Measurements from ENCODE around the gene PAPPA2.
"Not testable (repeated sequence)": the region's sequence is repeated elsewhere in the genome, so short reads cannot be mapped to it uniquely, and the experiment has no call there.

PAPPA2 gene

GRCh38 chr1:176617881-176618280, 154.9 kb downstream of the PAPPA2 start:
- H3K4me3 ChIP-seq (replicated peaks; ENCODE audit: low read depth, low read length): no peak overlapping the region
- peak; percentile 7 for DNase-seq (ENCODE audit: low read depth)
- TF ChIP-seq CTCF (IDR thresholded peaks at IDR 0.05; ENCODE audit: low read length, missing control alignments): no peak

GRCh38 chr1:176619261-176619660, 156.3 kb downstream of the PAPPA2 start:
- TF ChIP-seq CTCF (IDR thresholded peaks at IDR 0.05; ENCODE audit: low read length, missing control alignments): no peak
- DNase-seq (ENCODE audit: low read depth): no peak

GRCh38 chr1:176625365-176625764, 162.4 kb downstream of the PAPPA2 start:
- TF ChIP-seq CTCF (IDR thresholded peaks at IDR 0.05; ENCODE audit: low read length, missing control alignments): no peak
- H3K4me3 ChIP-seq (replicated peaks; ENCODE audit: low read depth, low read length): no peak overlapping the region

More at GRCh38 chr1:176619261-176619660, 156.3 kb downstream of the PAPPA2 start:
- H3K4me3 ChIP-seq (replicated peaks; ENCODE audit: low read depth, low read length): no peak overlapping the region

GRCh38 chr1:176626572-176627061, 163.6 kb downstream of the PAPPA2 start:
- no peak for TF ChIP-seq CTCF (IDR thresholded peaks at IDR 0.05; ENCODE audit: low read length, missing control alignments)

More at GRCh38 chr1:176625365-176625764, 162.4 kb downstream of the PAPPA2 start:
- DNase-seq (ENCODE audit: low read depth): no peak

GRCh38 chr1:176628775-176629174, 165.8 kb downstream of the PAPPA2 start:
- no peak overlapping the region for H3K4me3 ChIP-seq (replicated peaks; ENCODE audit: low read depth, low read length)
- TF ChIP-seq CTCF (IDR thresholded peaks at IDR 0.05; ENCODE audit: low read length, missing control alignments): no peak
- DNase-seq (ENCODE audit: low read depth): no peak

More at GRCh38 chr1:176626572-176627061, 163.6 kb downstream of the PAPPA2 start:
- no peak for DNase-seq (ENCODE audit: low read depth)
- no peak overlapping the region for H3K4me3 ChIP-seq (replicated peaks; ENCODE audit: low read depth, low read length)

GRCh38 chr1:176634733-176635132, 171.8 kb downstream of the PAPPA2 start:
- not testable (repeated sequence) for DNase-seq (ENCODE audit: low read depth); H3K4me3 ChIP-seq (replicated peaks; ENCODE audit: low read depth, low read length)

GRCh38 chr1:176638713-176639526, 175.9 kb downstream of the PAPPA2 start:
- DNase-seq (ENCODE audit: low read depth): no peak
- no peak overlapping the region for H3K4me3 ChIP-seq (replicated peaks; ENCODE audit: low read depth, low read length)
- no peak for TF ChIP-seq CTCF (IDR thresholded peaks at IDR 0.05; ENCODE audit: low read length, missing control alignments)
